IMR-90 (cell line): ENCODE data around the gene CORO7. TPM values are rescaled to one million over a fixed set of nuclear protein-coding genes. Genes with fewer than 3 reads are reported as not detected.

Source experiments
- ATAC-seq: fragments of 200-7000 bp; cut with Tn5 transposase; 2 replicates; pipeline ENCODE4 v1.9.1; 2020; ENCODE audit warnings: low read depth, mild to moderate bottlenecking, moderate library complexity
- BruUV-seq: library from RNA; stranded (reverse); fragments of 400-500 nt; replicated peaks from 2 replicates; lab custom pipeline; 2021; lab: Mats Ljungman, UMichigan
- CTCF ChIA-PET: fragments of 300-600 bp; formaldehyde crosslinking; extraction: SDS; loops from one replicate; lab custom pipeline; 2021; ENCODE audit warnings: antibody characterized with exemption; lab: Yijun Ruan, JAX
- POLR2A ChIA-PET: fragments of 300-600 bp; sonication (Branson Sonifier 250); formaldehyde crosslinking; loops from one replicate; lab custom pipeline; 2022; ENCODE audit warnings: antibody characterized with exemption; ENCODE audit not compliant: unreplicated experiment; lab: Charles Lee
- DNase-seq: peaks from one replicate; pipeline ENCODE4 v3.0.0; 2013
- H2AFZ ChIP-seq: replicated peaks from 2 replicates; pipeline ENCODE3; 2013; ENCODE audit warnings: low read length, mild to moderate bottlenecking; ENCODE audit not compliant: poor library complexity
- H2AK5ac ChIP-seq: 2 replicates; pipeline ENCODE4 v1.6.1; 2013; ENCODE audit warnings: low read depth, low read length, inconsistent platforms
- H2AK9ac ChIP-seq: replicated peaks from 2 replicates; pipeline ENCODE3; 2013; ENCODE audit warnings: mild to moderate bottlenecking, low read depth, low read length, moderate library complexity; ENCODE audit not compliant: poor library complexity
- H2BK120ac ChIP-seq: 2 replicates; pipeline ENCODE4 v1.6.1; 2013; ENCODE audit warnings: low read depth, low read length, inconsistent platforms
- H2BK15ac ChIP-seq: 3 replicates; pipeline ENCODE4 v1.6.1; 2013; ENCODE audit warnings: low read depth, low read length, inconsistent platforms
- H2BK20ac ChIP-seq: 2 replicates; pipeline ENCODE4 v1.6.1; 2013; ENCODE audit warnings: low read depth, mild to moderate bottlenecking, inconsistent platforms, low read length, moderate library complexity
- H2BK5ac ChIP-seq: 2 replicates; pipeline ENCODE4 v1.6.1; 2013; ENCODE audit warnings: mild to moderate bottlenecking, low read depth, low read length, inconsistent platforms; ENCODE audit not compliant: poor library complexity, severe bottlenecking
- H3K14ac ChIP-seq: replicated peaks from 2 replicates; pipeline ENCODE4 v1.6.1; 2013; ENCODE audit warnings: low read depth, low read length, inconsistent platforms
- H3K18ac ChIP-seq: 2 replicates; pipeline ENCODE4 v1.6.1; 2013; ENCODE audit warnings: low read depth, low read length, control low read depth
- H3K23ac ChIP-seq: 2 replicates; pipeline ENCODE4 v1.6.1; 2013; ENCODE audit warnings: low read depth, low read length, inconsistent platforms
- H3K27ac ChIP-seq: 2 replicates; pipeline ENCODE4 v1.5.1; 2013; ENCODE audit warnings: mild to moderate bottlenecking, control low read depth, low read length; ENCODE audit not compliant: insufficient read depth
- H3K27me3 ChIP-seq: 2 replicates; pipeline ENCODE4 v1.6.1; 2013; ENCODE audit warnings: low read length; ENCODE audit not compliant: control insufficient read depth, insufficient read depth
- H3K36me3 ChIP-seq: 2 replicates; pipeline ENCODE4 v1.6.1; 2013; ENCODE audit warnings: low read length, mixed read lengths; ENCODE audit not compliant: control insufficient read depth, insufficient read depth
- H3K4ac ChIP-seq: 2 replicates; pipeline ENCODE4 v1.6.1; 2013; ENCODE audit warnings: low read depth, low read length, inconsistent platforms
- H3K4me1 ChIP-seq: 2 replicates; pipeline ENCODE4 v1.6.1; 2013; ENCODE audit warnings: low read length, mixed read lengths; ENCODE audit not compliant: control insufficient read depth, insufficient read depth
- H3K4me2 ChIP-seq: 2 replicates; pipeline ENCODE4 v1.6.1; 2013; ENCODE audit warnings: low read depth, mild to moderate bottlenecking, control low read depth, low read length, moderate library complexity
- H3K4me3 ChIP-seq: 2 replicates; pipeline ENCODE4 v1.5.1; 2013; ENCODE audit warnings: low read depth, mild to moderate bottlenecking, control low read depth, low read length, moderate library complexity; ENCODE audit not compliant: insufficient read depth
- H3K56ac ChIP-seq: 2 replicates; pipeline ENCODE4 v1.6.1; 2013; ENCODE audit warnings: low read length, inconsistent platforms; ENCODE audit not compliant: insufficient read depth; ENCODE audit errors: extremely low read depth
- H3K79me1 ChIP-seq, 2 experiments: 2 replicates each; pipeline ENCODE4 v1.6.1; 2013; ENCODE audit warnings: low read length in 2 of 2, inconsistent platforms in 1 of 2, low read depth in 1 of 2
- H3K9ac ChIP-seq: 2 replicates; pipeline ENCODE4 v1.6.1; 2013; ENCODE audit warnings: low read depth, low read length, control low read depth
- H3K9me1 ChIP-seq: 2 replicates; pipeline ENCODE4 v1.6.1; 2013; ENCODE audit warnings: low read length, inconsistent platforms; ENCODE audit not compliant: insufficient read depth
- H3K9me3 ChIP-seq: 2 replicates; pipeline ENCODE4 v1.6.1; 2013; ENCODE audit warnings: low read length; ENCODE audit not compliant: control insufficient read depth, insufficient read depth
- H4K20me1 ChIP-seq: 2 replicates; pipeline ENCODE4 v1.6.1; 2013; ENCODE audit warnings: low read length, inconsistent platforms; ENCODE audit not compliant: insufficient read depth
- H4K5ac ChIP-seq: 2 replicates; pipeline ENCODE4 v1.6.1; 2013; ENCODE audit warnings: mild to moderate bottlenecking, low read depth, low read length, control low read depth
- H4K8ac ChIP-seq, 2 experiments: 2 replicates each; pipeline ENCODE4 v1.6.1; 2013; ENCODE audit warnings: low read depth in 2 of 2, low read length in 2 of 2, control low read depth in 1 of 2, inconsistent platforms in 1 of 2
- H4K91ac ChIP-seq: 2 replicates; pipeline ENCODE4 v1.6.1; 2013; ENCODE audit warnings: low read depth, low read length, inconsistent platforms; ENCODE audit not compliant: insufficient read depth
- BHLHE40 ChIP-seq: fragments of 150-350 bp; IDR thresholded peaks from 2 replicates; pipeline ENCODE4 v1.6.1; 2016; ENCODE audit warnings: mild to moderate bottlenecking, low read depth, low read length
- CEBPB ChIP-seq: IDR thresholded peaks from 2 replicates; pipeline ENCODE4 v1.6.1; 2012; ENCODE audit warnings: low read depth, low read length, improper control_type of control experiment
- CHD1 ChIP-seq: IDR thresholded peaks from 2 replicates; pipeline ENCODE4 v1.6.1; 2012; ENCODE audit warnings: low read depth, low read length, improper control_type of control experiment
- CTCF ChIP-seq: conservative IDR thresholded peaks from 2 replicates; pipeline ENCODE4 v1.5.1; 2012; ENCODE audit warnings: mild to moderate bottlenecking, low read depth, low read length, improper control_type of control experiment
- FOS ChIP-seq: fragments of 150-350 bp; IDR thresholded peaks from 2 replicates; pipeline ENCODE4 v1.6.1; 2016; ENCODE audit warnings: low read depth, low read length
- MAFK ChIP-seq: IDR thresholded peaks from 2 replicates; pipeline ENCODE4 v1.6.1; 2012; ENCODE audit warnings: low read depth, low read length, improper control_type of control experiment
- MAZ ChIP-seq: IDR thresholded peaks from 2 replicates; pipeline ENCODE4 v1.6.1; 2012; ENCODE audit warnings: low read depth, mild to moderate bottlenecking, low read length, improper control_type of control experiment, moderate library complexity, borderline replicate concordance
- NFE2L2 ChIP-seq: fragments of 150-350 bp; IDR thresholded peaks from 2 replicates; pipeline ENCODE4 v1.6.1; 2016; ENCODE audit warnings: low read depth, mild to moderate bottlenecking, low read length
- POLR2A ChIP-seq: IDR thresholded peaks from 2 replicates; pipeline ENCODE4 v1.6.1; 2012; ENCODE audit warnings: mild to moderate bottlenecking, low read depth, low read length
- RAD21 ChIP-seq: IDR thresholded peaks from 2 replicates; pipeline ENCODE4 v1.6.1; 2012; ENCODE audit warnings: low read length, improper control_type of control experiment
- RCOR1 ChIP-seq: IDR thresholded peaks from 2 replicates; pipeline ENCODE4 v1.6.1; 2012; ENCODE audit warnings: mild to moderate bottlenecking, low read length, improper control_type of control experiment; ENCODE audit not compliant: insufficient replicate concordance
- RFX5 ChIP-seq: IDR thresholded peaks from 2 replicates; pipeline ENCODE4 v1.8.0; 2012; ENCODE audit warnings: low read depth, mild to moderate bottlenecking, low read length, moderate library complexity
- SMC3 ChIP-seq: fragments of 150-350 bp; IDR thresholded peaks from 2 replicates; pipeline ENCODE4 v1.6.1; 2016; ENCODE audit warnings: low read depth, mild to moderate bottlenecking, antibody characterized with exemption, low read length, moderate library complexity
- USF2 ChIP-seq: fragments of 150-350 bp; IDR thresholded peaks from 2 replicates; pipeline ENCODE4 v1.6.1; 2017; ENCODE audit warnings: mild to moderate bottlenecking, antibody characterized with exemption, low read length, low read depth
- WGBS, 2 experiments: methylation state at CpG; one replicate each; pipeline versions ENCODE4 v1.1.5 to v1.1.7; 2013; ENCODE audit warnings: missing lambda C conversion rate in 2 of 2; ENCODE audit not compliant: insufficient read length in 1 of 2; ENCODE audit errors: extremely low coverage in 2 of 2; 5-methylcytosine and 5-hydroxymethylcytosine counted together
- dilution Hi-C: fragments of 300-500 bp; cut with HindIII; formaldehyde crosslinking; loops from one replicate; pipeline ENCODE4 v1.14.3; 2018; ENCODE audit warnings: low sequenced_read_pairs; ENCODE audit not compliant: unreplicated experiment
- in situ Hi-C: fragments of 300-500 bp; cut with MboI; formaldehyde crosslinking; loops from 3 replicates; pipeline ENCODE4 v1.14.3; 2019; ENCODE audit warnings: low sequenced_read_pairs, inconsistent platforms, mixed read lengths
- intact Hi-C: fragments of 100-400 bp; cut with micrococcal nuclease; formaldehyde crosslinking; loops from 2 replicates; pipeline ENCODE4 v1.10.0; 2022
- polyA plus RNA-seq, 3 experiments: library from polyadenylated mRNA; depleted of rRNA; stranded (reverse); fragments of >200 nt; gene quantifications; 2 replicates each; pipeline ENCODE4 v1.2.3, GENCODE V29; 2012; ENCODE audit warnings: low replicate concordance in 1 of 3
- total RNA-seq: library from RNA; depleted of rRNA; stranded (reverse); fragments of >200 nt; gene quantifications from 2 replicates; pipeline ENCODE4 v1.2.3, GENCODE V29; 2012

The CORO7 gene
- total and polyA plus RNA-seq, 2 of the 4 experiments (the other 2 are of a cell fraction) = 6.3 to 26.7 TPM

GRCh38 chr16:4375717-4376116, 40.7 kb downstream of the CORO7 start:
- Histone ChIP-seq H4K8ac (peak overlapping the region; percentile 38 to 74; a peak in 3 of 4 replicates), H3K14ac (peak overlapping the region; percentile 42; the same call in 1 of the 2 replicates), H3K9me3 (no peaks in the 10 kb centered on the region), H2AK9ac (peak overlapping the region; percentile 88), H3K23ac (0 out of 2 replicates have a peak overlapping the region, but pooled peaks have one; percentile 11), H3K27me3 (no peaks in the 10 kb centered on the region), H4K91ac (peak overlapping the region; percentile 87), H3K36me3 (peaks cover 31% of the 10 kb centered on the region), H3K56ac (no peak overlapping the region), H3K4me2 (peak overlapping the region; percentile 70), H3K27ac (peak overlapping the region; percentile 94), H3K4me1 (peaks cover 40% of the 10 kb centered on the region), H2AFZ (peak overlapping the region; percentile 83), H3K79me1 (peaks cover 4 to 72% of the 10 kb centered on the region in 2 experiments; a peak in 3 of 4 replicates), H4K20me1 (peaks cover 92% of the 10 kb centered on the region), H3K9ac (peak overlapping the region; percentile 60), H2BK15ac (no peak overlapping the region), H3K4ac (peak overlapping the region; percentile 97), H2BK5ac (peak overlapping the region; percentile 82), H2AK5ac (peak overlapping the region; percentile 98), H2BK120ac (peak overlapping the region; percentile 84), H3K4me3 (peak overlapping the region; percentile 3; the same call in 1 of the 2 replicates), H3K18ac (peak overlapping the region; percentile 78), H3K9me1 (peaks cover 14% of the 10 kb centered on the region), H4K5ac (peak overlapping the region; percentile 48; the same call in 1 of the 2 replicates), H2BK20ac (no peak overlapping the region)
- ATAC-seq (no peak), DNase-seq (no peak)
- in situ Hi-C loops = no loop called here
- BruUV-seq = no TSS peak
- POLR2A ChIA-PET = no interaction called here
- TF ChIP-seq RFX5 (no peak), BHLHE40 (no peak), CHD1 (no peak), POLR2A (no peak), MAZ (no peak), MAFK (no peak), USF2 (no peak), CEBPB (no peak), SMC3 (no peak), RCOR1 (no peak), NFE2L2 (no peak), FOS (no peak), RAD21 (no peak), CTCF (no peak)
- CTCF ChIA-PET = interaction anchor here (1.0 kb wide), 1 partner anchor 16 kb away, joined by 3 read pairs; no protein-coding TSS in a partner anchor
- dilution Hi-C loops = no loop called here
- intact Hi-C loops = no loop called here
- WGBS, 2 experiments = 88% methylated on average over 7 of the region's 15 CpGs; no CpG with 5 or more reads in 1 of the 2 experiments
